GOT3 (cell line): ENCODE data around the gene ZNF101.

Experiments
- DNase-seq: peaks from one replicate; lab custom pipeline; 2025; ENCODE audit warnings: mixed read lengths; lab: John Stamatoyannopoulos, UW

Gene ZNF101

GRCh38 chr19:19642506-19643157 lies 26.0 kb upstream of the ZNF101 start:
- no peak for DNase-seq

GRCh38 chr19:19643158-19644053 lies 25.2 kb upstream of the ZNF101 start, which contains the start of gene GMIP:
Gene GMIP (minus strand): TSS chr19:19643657. CDS start chr19:19643529, 128 bp downstream.
- DNase-seq: peak; percentile 19

GRCh38 chr19:19644054-19644388 lies 24.6 kb upstream of the ZNF101 start:
- DNase-seq: no peak

- no peak for DNase-seq
These were observed 23.3 kb upstream of the ZNF101 start for GRCh38 chr19:19645233-19645870.

GRCh38 chr19:19647037-19647835 lies 21.4 kb upstream of the ZNF101 start:
- no peak for DNase-seq

GRCh38 chr19:19649155-19649554 lies 19.5 kb upstream of the ZNF101 start:
- DNase-seq: no peak

GRCh38 chr19:19649580-19649995 lies 19.1 kb upstream of the ZNF101 start:
- DNase-seq: no peak

GRCh38 chr19:19650331-19650730 lies 18.3 kb upstream of the ZNF101 start:
- DNase-seq: no peak

- DNase-seq: no peak
These were observed 17.6 kb upstream of the ZNF101 start for GRCh38 chr19:19651076-19651475.

GRCh38 chr19:19652482-19653295 lies 15.9 kb upstream of the ZNF101 start:
- DNase-seq: no peak

- DNase-seq: no peak
These were observed 15.0 kb upstream of the ZNF101 start for GRCh38 chr19:19653597-19654147.

GRCh38 chr19:19654441-19654840 lies 14.2 kb upstream of the ZNF101 start:
- no peak for DNase-seq

- DNase-seq: no peak
These were observed 13.5 kb upstream of the ZNF101 start for GRCh38 chr19:19655051-19655594.

GRCh38 chr19:19655641-19656343 lies 12.8 kb upstream of the ZNF101 start:
- DNase-seq: no peak

- DNase-seq: no peak
These were observed 11.9 kb upstream of the ZNF101 start for GRCh38 chr19:19656451-19657396.

- no peak for DNase-seq
These were observed 11.2 kb upstream of the ZNF101 start for GRCh38 chr19:19657397-19657783.

- no peak for DNase-seq
These were observed 8.9 kb upstream of the ZNF101 start for GRCh38 chr19:19659646-19660245.

- no peak for DNase-seq
These were observed 7.4 kb upstream of the ZNF101 start for GRCh38 chr19:19661141-19661674.
